Measurements from ENCODE around the gene GTF2I. TPM values are rescaled to one million over a fixed set of nuclear protein-coding genes. Genes with fewer than 3 reads are reported as not detected.
"Not testable (repeated sequence)": the region's sequence is repeated elsewhere in the genome, so short reads cannot be mapped to it uniquely, and the experiment has no call there.

Gene GTF2I
- total RNA-seq, 4 donors from 2014 or later = 168 to 347 (median 193) TPM

GRCh38 chr7:74722153-74722552 is 64.6 kb downstream of the GTF2I start:
- TF ChIP-seq CTCF (IDR thresholded peaks at IDR 0.05) = no peak
- no peak for TF ChIP-seq POLR2A (IDR thresholded peaks at IDR 0.05)
- peaks cover 0 to 60% (median 0%) of the 10 kb centered on the region in 3 donors for H3K36me3 ChIP-seq
- no peaks in the 10 kb centered on the region for H3K4me1 ChIP-seq
- no peak overlapping the region for H3K4me3 ChIP-seq
- no peak overlapping the region for H3K27ac ChIP-seq
- no peaks in the 10 kb centered on the region for H3K9me3 ChIP-seq
- H3K27me3 ChIP-seq = no peaks in the 10 kb centered on the region
- DNase-seq = no peak

- Histone ChIP-seq H3K4me1 (no peaks in the 10 kb centered on the region), H3K27me3 (no peaks in the 10 kb centered on the region), H3K4me3 (no peak overlapping the region), H3K9me3 (no peaks in the 10 kb centered on the region), H3K27ac (no peak overlapping the region), H3K36me3 (peaks cover 0 to 36% (median 0%) of the 10 kb centered on the region in 3 donors)
- no peak for DNase-seq
- no peak for TF ChIP-seq POLR2A (IDR thresholded peaks at IDR 0.05)
- no peak for TF ChIP-seq CTCF (IDR thresholded peaks at IDR 0.05)
These were observed 68.3 kb downstream of the GTF2I start for GRCh38 chr7:74725840-74726239.

- no peak for DNase-seq
- Histone ChIP-seq H3K27ac (no peak overlapping the region), H3K4me1 (no peaks in the 10 kb centered on the region), H3K4me3 (no peak overlapping the region), H3K9me3 (no peaks in the 10 kb centered on the region), H3K36me3 (peaks cover 0 to 29% (median 0%) of the 10 kb centered on the region in 3 donors), H3K27me3 (no peaks in the 10 kb centered on the region)
- TF ChIP-seq CTCF (IDR thresholded peaks at IDR 0.05) (no peak), POLR2A (IDR thresholded peaks at IDR 0.05) (no peak)
These were observed 69.0 kb downstream of the GTF2I start for GRCh38 chr7:74726309-74727101.

- H3K36me3 ChIP-seq = peaks cover 0 to 15% (median 0%) of the 10 kb centered on the region in 3 donors
- H3K4me1 ChIP-seq, DNase-seq, H3K27ac ChIP-seq, H3K9me3 ChIP-seq, H3K27me3 ChIP-seq, H3K4me3 ChIP-seq: not testable (repeated sequence)
These were observed 71.2 kb downstream of the GTF2I start for GRCh38 chr7:74728686-74729085.

- not testable (repeated sequence) for H3K27me3 ChIP-seq, H3K27ac ChIP-seq, H3K4me3 ChIP-seq, H3K4me1 ChIP-seq, H3K9me3 ChIP-seq, H3K36me3 ChIP-seq, DNase-seq
These were observed 72.7 kb downstream of the GTF2I start for GRCh38 chr7:74730186-74730585.

- not testable (repeated sequence) for H3K9me3 ChIP-seq, H3K4me3 ChIP-seq, H3K4me1 ChIP-seq, H3K27ac ChIP-seq, H3K27me3 ChIP-seq, DNase-seq, H3K36me3 ChIP-seq
These were observed 82.6 kb downstream of the GTF2I start for GRCh38 chr7:74739974-74740703.

- not testable (repeated sequence) for H3K4me1 ChIP-seq, H3K27ac ChIP-seq, H3K27me3 ChIP-seq, H3K36me3 ChIP-seq, H3K4me3 ChIP-seq, DNase-seq, H3K9me3 ChIP-seq
These were observed 86.5 kb downstream of the GTF2I start for GRCh38 chr7:74743936-74744557.

- H3K36me3 ChIP-seq, H3K4me1 ChIP-seq, H3K27ac ChIP-seq, H3K9me3 ChIP-seq, H3K27me3 ChIP-seq, H3K4me3 ChIP-seq, DNase-seq: not testable (repeated sequence)
These were observed 96.5 kb downstream of the GTF2I start for GRCh38 chr7:74753921-74754482.

GRCh38 chr7:74756673-74757072 is 99.2 kb downstream of the GTF2I start:
- not testable (repeated sequence) for H3K4me3 ChIP-seq, H3K36me3 ChIP-seq, H3K27me3 ChIP-seq, H3K9me3 ChIP-seq, DNase-seq, H3K27ac ChIP-seq, H3K4me1 ChIP-seq

- not testable (repeated sequence) for DNase-seq, H3K27me3 ChIP-seq, H3K27ac ChIP-seq, H3K4me3 ChIP-seq, H3K9me3 ChIP-seq, H3K4me1 ChIP-seq, H3K36me3 ChIP-seq
These were observed 100.8 kb downstream of the GTF2I start for GRCh38 chr7:74758268-74758667.

GRCh38 chr7:74758982-74759381 is 101.5 kb downstream of the GTF2I start:
- not testable (repeated sequence) for H3K27ac ChIP-seq, H3K4me1 ChIP-seq, H3K27me3 ChIP-seq, H3K4me3 ChIP-seq, DNase-seq, H3K36me3 ChIP-seq, H3K9me3 ChIP-seq
